ENCODE measurements around the gene POP5.

- TF ChIP-seq, protein P1, sequence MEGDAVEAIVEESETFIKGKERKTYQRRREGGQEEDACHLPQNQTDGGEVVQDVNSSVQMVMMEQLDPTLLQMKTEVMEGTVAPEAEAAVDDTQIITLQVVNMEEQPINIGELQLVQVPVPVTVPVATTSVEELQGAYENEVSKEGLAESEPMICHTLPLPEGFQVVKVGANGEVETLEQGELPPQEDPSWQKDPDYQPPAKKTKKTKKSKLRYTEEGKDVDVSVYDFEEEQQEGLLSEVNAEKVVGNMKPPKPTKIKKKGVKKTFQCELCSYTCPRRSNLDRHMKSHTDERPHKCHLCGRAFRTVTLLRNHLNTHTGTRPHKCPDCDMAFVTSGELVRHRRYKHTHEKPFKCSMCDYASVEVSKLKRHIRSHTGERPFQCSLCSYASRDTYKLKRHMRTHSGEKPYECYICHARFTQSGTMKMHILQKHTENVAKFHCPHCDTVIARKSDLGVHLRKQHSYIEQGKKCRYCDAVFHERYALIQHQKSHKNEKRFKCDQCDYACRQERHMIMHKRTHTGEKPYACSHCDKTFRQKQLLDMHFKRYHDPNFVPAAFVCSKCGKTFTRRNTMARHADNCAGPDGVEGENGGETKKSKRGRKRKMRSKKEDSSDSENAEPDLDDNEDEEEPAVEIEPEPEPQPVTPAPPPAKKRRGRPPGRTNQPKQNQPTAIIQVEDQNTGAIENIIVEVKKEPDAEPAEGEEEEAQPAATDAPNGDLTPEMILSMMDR (conservative IDR thresholded peaks at IDR 0.05; ENCODE audit: low read depth, low read length): no peak
- TF ChIP-seq POLR2A (IDR thresholded peaks at IDR 0.05; ENCODE audit: low read depth, low read length): no peak
- no peak for TF ChIP-seq MAFK (IDR thresholded peaks at IDR 0.05; ENCODE audit: low read depth, low read length)
- TF ChIP-seq FOS (IDR thresholded peaks at IDR 0.05; ENCODE audit: low read depth, low read length): no peak
- TF ChIP-seq ELK1 (IDR thresholded peaks at IDR 0.05; ENCODE audit: borderline replicate concordance, low read depth, low read length): no peak
- no peak for TF ChIP-seq CEBPB (IDR thresholded peaks at IDR 0.05; ENCODE audit: low read depth, low read length)
- no peak for TF ChIP-seq SMC3 (IDR thresholded peaks at IDR 0.05; ENCODE audit: low read depth, low read length)
- no peak for TF ChIP-seq RCOR1 (IDR thresholded peaks at IDR 0.05; ENCODE audit: insufficient replicate concordance, low read length)
- TF ChIP-seq, protein P2, sequence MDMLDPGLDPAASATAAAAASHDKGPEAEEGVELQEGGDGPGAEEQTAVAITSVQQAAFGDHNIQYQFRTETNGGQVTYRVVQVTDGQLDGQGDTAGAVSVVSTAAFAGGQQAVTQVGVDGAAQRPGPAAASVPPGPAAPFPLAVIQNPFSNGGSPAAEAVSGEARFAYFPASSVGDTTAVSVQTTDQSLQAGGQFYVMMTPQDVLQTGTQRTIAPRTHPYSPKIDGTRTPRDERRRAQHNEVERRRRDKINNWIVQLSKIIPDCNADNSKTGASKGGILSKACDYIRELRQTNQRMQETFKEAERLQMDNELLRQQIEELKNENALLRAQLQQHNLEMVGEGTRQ (IDR thresholded peaks at IDR 0.05; ENCODE audit: low read depth, low read length): no peak
- TF ChIP-seq NFE2L2 (IDR thresholded peaks at IDR 0.05; ENCODE audit: low read depth, low read length): no peak
- no peak for TF ChIP-seq RAD21 (IDR thresholded peaks at IDR 0.05; ENCODE audit: low read length)
These were observed 39.4 kb upstream of the POP5 start for GRCh38 chr12:120620624-120621023.

Data from IMR-90 (cell line).